T-helper 17 cell (primary cell): ENCODE results near the gene TMEM132D. TPM values are rescaled to one million over a fixed set of nuclear protein-coding genes. Genes with fewer than 3 reads are reported as not detected.

Experiments
- ATAC-seq: fragments of 150-1000 bp; cut with Tn5 transposase; 2 replicates; pipeline ENCODE4 v1.10.0; 2021; ENCODE audit warnings: mild to moderate bottlenecking, moderate library complexity
- DNase-seq, 3 donors: peaks; one replicate each; pipeline versions ENCODE4 v3.0.0 to v3.0.0-alpha.2; 2020 to 2021
- H3K9me3 ChIP-seq: one replicate; pipeline ENCODE4 v1.7.0; 2013; ENCODE audit warnings: low read length, mild to moderate bottlenecking; ENCODE audit not compliant: control insufficient read depth, poor library complexity, severe bottlenecking
- H3K27ac Mint-ChIP-seq: one replicate; pipeline ENCODE4 v1.8.0; 2022; ENCODE audit warnings: mild to moderate bottlenecking, moderate library complexity, mixed read lengths
- H3K27me3 Mint-ChIP-seq: one replicate; pipeline ENCODE4 v1.8.0; 2022; ENCODE audit warnings: mixed read lengths
- H3K36me3 Mint-ChIP-seq: one replicate; pipeline ENCODE4 v1.8.0; 2022; ENCODE audit warnings: low read depth, mixed read lengths
- H3K4me1 Mint-ChIP-seq: one replicate; pipeline ENCODE4 v1.8.0; 2022; ENCODE audit warnings: mild to moderate bottlenecking, mixed read lengths
- H3K4me3 Mint-ChIP-seq: one replicate; pipeline ENCODE4 v1.8.0; 2022; ENCODE audit warnings: mild to moderate bottlenecking, moderate library complexity, mixed read lengths
- total RNA-seq, 4 donors: library from RNA in 2 of 4; stranded (reverse) in 2 of 4; gene quantifications; one replicate each; pipeline ENCODE4 v1.2.3 and lab custom pipeline; 2022 to 2026

TMEM132D gene
- total RNA-seq, 2 donors from 2014 or later: not detected

- ATAC-seq: no peak
- no peaks in the 10 kb centered on the region for H3K9me3 ChIP-seq
- Mint-ChIP-seq H3K4me3 (no peak overlapping the region), H3K27me3 (no peaks in the 10 kb centered on the region), H3K4me1 (no peaks in the 10 kb centered on the region), H3K36me3 (no peaks in the 10 kb centered on the region), H3K27ac (no peak overlapping the region)
- no peak for DNase-seq
Measured at GRCh38 chr12:129675947-129676346, 227.9 kb downstream of the TMEM132D start.

DNA sequence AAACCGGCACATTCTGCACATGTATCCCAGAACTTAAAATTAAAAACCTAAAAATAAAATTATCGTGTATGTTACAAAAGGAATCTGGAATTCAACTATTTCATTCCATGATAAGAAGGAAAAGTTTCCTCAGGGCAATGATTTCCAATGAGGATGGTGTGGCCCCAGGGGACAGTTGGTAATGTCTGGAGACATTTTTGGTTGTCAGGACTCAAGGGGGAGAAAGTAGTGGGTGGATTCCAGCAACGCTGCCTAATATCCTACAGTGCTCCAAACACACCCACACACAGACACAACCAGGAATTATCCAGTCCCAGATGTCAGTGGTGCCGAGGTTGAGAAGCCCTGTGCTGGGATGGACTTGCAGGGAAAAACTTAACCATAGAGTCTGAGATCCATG, 228.3 kb downstream of the TMEM132D start:
- H3K36me3 Mint-ChIP-seq: no peaks in the 10 kb centered on the region
- H3K9me3 ChIP-seq: no peaks in the 10 kb centered on the region
- no peak overlapping the region for H3K4me3 Mint-ChIP-seq
- no peaks in the 10 kb centered on the region for H3K4me1 Mint-ChIP-seq
- no peak for DNase-seq
- no peak for ATAC-seq
- no peak overlapping the region for H3K27ac Mint-ChIP-seq
- no peaks in the 10 kb centered on the region for H3K27me3 Mint-ChIP-seq

DNA sequence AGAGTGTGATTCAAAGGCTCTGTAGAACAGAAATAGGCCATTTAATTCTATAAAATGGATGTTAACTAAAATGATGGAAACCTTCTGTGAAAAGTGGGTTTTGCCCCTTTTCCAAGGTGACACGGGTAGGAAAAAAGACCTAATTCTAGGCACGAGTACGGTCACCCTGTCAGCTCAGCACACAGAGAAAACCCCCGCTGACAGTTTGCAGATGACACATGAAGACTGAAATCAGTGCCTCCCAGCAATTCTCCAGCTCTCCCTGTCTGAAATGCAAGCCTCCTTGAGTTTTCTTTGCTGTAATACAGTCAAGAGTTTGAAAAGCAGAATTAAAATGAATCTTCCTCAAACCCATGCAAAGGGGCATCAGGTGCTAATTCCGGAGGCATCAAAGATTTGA, 230.0 kb downstream of the TMEM132D start:
- no peak overlapping the region for H3K27ac Mint-ChIP-seq
- DNase-seq (no peak), ATAC-seq (no peak)
- H3K36me3 Mint-ChIP-seq: no peaks in the 10 kb centered on the region
- no peaks in the 10 kb centered on the region for H3K27me3 Mint-ChIP-seq
- no peaks in the 10 kb centered on the region for H3K9me3 ChIP-seq
- H3K4me1 Mint-ChIP-seq: no peaks in the 10 kb centered on the region
- no peak overlapping the region for H3K4me3 Mint-ChIP-seq

DNA sequence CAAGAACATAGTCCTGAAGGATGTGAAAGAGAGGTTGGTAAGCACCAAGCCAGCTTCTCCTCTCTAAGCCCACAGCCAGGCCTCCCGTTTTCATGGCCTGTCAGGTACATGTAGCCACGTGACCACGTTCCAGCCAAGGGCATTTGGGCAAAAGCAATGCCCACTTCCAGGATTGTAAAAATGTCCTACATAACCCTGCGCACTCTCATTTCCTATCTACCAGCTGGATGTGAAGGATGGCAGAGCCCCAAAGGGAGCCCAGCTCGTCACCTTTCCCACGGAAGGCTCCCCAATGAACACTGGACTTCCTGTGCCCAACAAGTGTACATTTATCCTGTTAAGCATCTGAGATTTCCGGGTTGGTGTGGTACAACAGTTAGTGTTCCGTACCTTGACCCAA, 231.7 kb downstream of the TMEM132D start:
- Mint-ChIP-seq H3K27me3 (no peaks in the 10 kb centered on the region), H3K4me3 (no peak overlapping the region), H3K4me1 (no peaks in the 10 kb centered on the region), H3K36me3 (no peaks in the 10 kb centered on the region), H3K27ac (no peak overlapping the region)
- H3K9me3 ChIP-seq: no peaks in the 10 kb centered on the region
- DNase-seq (no peak), ATAC-seq (no peak)

- Mint-ChIP-seq H3K4me1 (no peaks in the 10 kb centered on the region), H3K36me3 (no peaks in the 10 kb centered on the region)
Measured at GRCh38 chr12:129670256-129670920, 233.4 kb downstream of the TMEM132D start.

DNA sequence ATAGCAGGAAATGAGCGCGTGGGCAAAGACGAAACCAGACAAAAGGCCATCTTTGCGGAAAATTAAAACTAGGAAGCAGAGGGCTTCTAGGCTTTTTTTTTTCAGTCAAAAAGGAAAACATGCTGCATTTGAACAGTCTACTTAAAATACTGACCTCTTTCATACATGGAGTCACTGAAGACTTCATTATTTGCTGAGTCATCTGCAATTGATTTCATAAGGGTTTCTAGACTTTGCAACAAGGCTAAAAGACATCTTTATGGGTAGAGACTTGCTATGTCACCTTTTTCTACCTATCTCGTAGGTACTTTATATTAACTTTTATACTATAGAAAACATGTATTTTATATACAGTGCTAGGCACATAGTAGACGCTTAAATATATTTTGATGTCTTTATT, 238.4 kb downstream of the TMEM132D start:
- H3K27ac Mint-ChIP-seq: no peak overlapping the region

More at GRCh38 chr12:129670256-129670920, 233.4 kb downstream of the TMEM132D start:
- H3K27ac Mint-ChIP-seq: no peak overlapping the region
- no peak for ATAC-seq
- DNase-seq: no peak
- no peak overlapping the region for H3K4me3 Mint-ChIP-seq
- no peaks in the 10 kb centered on the region for H3K27me3 Mint-ChIP-seq
- no peaks in the 10 kb centered on the region for H3K9me3 ChIP-seq

GRCh38 chr12:129662234-129662633, 241.6 kb downstream of the TMEM132D start:
- Mint-ChIP-seq H3K4me3 (no peak overlapping the region), H3K36me3 (no peaks in the 10 kb centered on the region)
- no peak for ATAC-seq

More for the DNA sequence above, 238.4 kb downstream of the TMEM132D start:
- DNase-seq: no peak
- H3K36me3 Mint-ChIP-seq: no peaks in the 10 kb centered on the region
- no peaks in the 10 kb centered on the region for H3K4me1 Mint-ChIP-seq
- ATAC-seq: no peak
- no peak overlapping the region for H3K4me3 Mint-ChIP-seq
- no peaks in the 10 kb centered on the region for H3K27me3 Mint-ChIP-seq
- peaks cover 3% of the 10 kb centered on the region for H3K9me3 ChIP-seq

DNA sequence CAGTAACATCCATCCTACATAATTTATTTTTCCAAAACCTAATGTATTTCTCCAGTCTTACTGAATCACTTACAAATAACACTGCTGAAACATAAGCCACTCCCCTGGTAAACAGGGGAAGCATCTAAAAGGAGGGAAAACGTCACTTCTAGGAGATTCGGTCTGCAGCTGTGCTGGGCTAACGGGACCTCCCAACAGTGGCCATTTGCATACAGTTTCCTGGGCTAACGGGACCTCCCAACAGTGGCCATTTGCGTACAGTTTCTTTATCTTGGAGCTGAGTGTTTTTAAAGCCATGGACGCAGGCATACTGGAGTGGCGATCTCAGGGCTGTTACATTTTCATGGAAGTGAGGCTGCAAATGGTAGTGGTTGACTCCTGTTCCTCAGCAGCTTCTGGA, 242.9 kb downstream of the TMEM132D start:
- H3K27ac Mint-ChIP-seq: no peak overlapping the region
- peaks cover 3% of the 10 kb centered on the region for H3K9me3 ChIP-seq
- no peak for DNase-seq
- H3K36me3 Mint-ChIP-seq: no peaks in the 10 kb centered on the region
- H3K4me3 Mint-ChIP-seq: no peak overlapping the region
- H3K27me3 Mint-ChIP-seq: no peaks in the 10 kb centered on the region
- H3K4me1 Mint-ChIP-seq: no peaks in the 10 kb centered on the region
- ATAC-seq: no peak

More at GRCh38 chr12:129662234-129662633, 241.6 kb downstream of the TMEM132D start:
- no peak for DNase-seq
- peaks cover 3% of the 10 kb centered on the region for H3K9me3 ChIP-seq
- Mint-ChIP-seq H3K4me1 (no peaks in the 10 kb centered on the region), H3K27ac (no peak overlapping the region), H3K27me3 (no peaks in the 10 kb centered on the region)

DNA sequence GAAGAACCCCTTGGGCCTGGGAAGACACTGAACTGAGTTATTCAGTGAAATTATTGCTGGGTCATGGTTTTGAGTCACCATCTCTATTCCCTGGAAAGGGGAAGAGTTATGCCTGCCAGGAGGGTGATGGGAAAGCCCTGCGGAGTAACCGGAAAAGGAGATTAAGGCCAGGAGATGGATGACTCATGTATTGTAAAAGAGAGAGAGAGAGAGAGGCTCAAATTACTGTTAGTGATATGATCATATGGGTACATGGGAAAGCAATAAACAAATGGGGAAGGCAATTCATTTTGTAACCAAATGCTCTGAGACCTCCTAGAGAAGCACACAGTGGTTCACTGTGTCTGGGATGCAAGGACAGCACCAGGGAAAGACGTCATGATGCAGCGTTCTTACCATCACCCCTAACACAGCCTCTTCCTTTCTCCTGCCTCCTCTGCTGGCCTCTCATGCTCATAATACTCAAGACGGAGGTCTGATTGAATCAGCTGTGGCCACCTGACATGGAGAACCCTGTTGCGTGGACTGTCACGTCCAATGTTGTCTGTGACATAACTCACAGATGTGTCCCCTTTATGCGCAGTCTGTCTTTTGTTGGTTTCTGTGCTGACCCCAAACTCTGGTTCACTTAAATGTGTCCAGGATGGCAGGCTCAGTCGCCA, 243.7 kb downstream of the TMEM132D start:
- DNase-seq: no peak
- no peak for ATAC-seq
- Mint-ChIP-seq H3K27ac (no peak overlapping the region), H3K27me3 (no peaks in the 10 kb centered on the region), H3K4me3 (no peak overlapping the region), H3K4me1 (no peaks in the 10 kb centered on the region), H3K36me3 (no peaks in the 10 kb centered on the region)
- peaks cover 3% of the 10 kb centered on the region for H3K9me3 ChIP-seq

GRCh38 chr12:129657179-129657578, 246.6 kb downstream of the TMEM132D start:
- Mint-ChIP-seq H3K27ac (no peak overlapping the region), H3K4me3 (no peak overlapping the region), H3K36me3 (no peaks in the 10 kb centered on the region), H3K27me3 (no peaks in the 10 kb centered on the region), H3K4me1 (no peaks in the 10 kb centered on the region)
- DNase-seq (no peak), ATAC-seq (no peak)
- no peaks in the 10 kb centered on the region for H3K9me3 ChIP-seq

- Mint-ChIP-seq H3K27ac (no peak overlapping the region), H3K4me3 (no peak overlapping the region), H3K27me3 (no peaks in the 10 kb centered on the region), H3K4me1 (no peaks in the 10 kb centered on the region), H3K36me3 (no peaks in the 10 kb centered on the region)
- no peaks in the 10 kb centered on the region for H3K9me3 ChIP-seq
- DNase-seq (no peak), ATAC-seq (no peak)
Measured at GRCh38 chr12:129651951-129652350, 251.9 kb downstream of the TMEM132D start.

DNA sequence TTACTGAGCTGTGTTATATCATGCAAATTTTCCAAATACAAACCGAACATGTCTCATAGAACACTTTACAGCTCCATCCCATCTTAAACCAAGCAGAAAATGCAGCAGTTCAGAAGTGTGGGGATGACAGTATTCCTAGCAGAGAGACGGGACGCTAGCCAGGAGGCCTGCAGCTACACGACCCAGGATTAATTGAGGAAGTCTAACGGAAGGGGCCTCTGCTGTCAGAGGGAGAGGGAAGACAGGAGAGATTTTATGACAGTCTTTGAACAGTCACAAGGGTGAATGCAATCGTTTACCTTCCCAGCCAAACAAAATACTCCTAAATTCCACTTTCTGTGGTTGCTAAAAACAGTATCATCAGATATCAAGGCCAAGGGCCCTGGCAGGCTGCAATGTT, 261.9 kb downstream of the TMEM132D start:
- no peak for DNase-seq
- no peak overlapping the region for H3K27ac Mint-ChIP-seq
- H3K4me1 Mint-ChIP-seq: no peaks in the 10 kb centered on the region
- no peak overlapping the region for H3K4me3 Mint-ChIP-seq
- no peaks in the 10 kb centered on the region for H3K9me3 ChIP-seq
- H3K27me3 Mint-ChIP-seq: no peaks in the 10 kb centered on the region
- ATAC-seq: no peak
- H3K36me3 Mint-ChIP-seq: no peaks in the 10 kb centered on the region

GRCh38 chr12:129635021-129635685, 268.7 kb downstream of the TMEM132D start:
- H3K9me3 ChIP-seq: no peaks in the 10 kb centered on the region
- Mint-ChIP-seq H3K4me3 (no peak overlapping the region), H3K4me1 (no peaks in the 10 kb centered on the region), H3K27me3 (no peaks in the 10 kb centered on the region), H3K36me3 (no peaks in the 10 kb centered on the region), H3K27ac (no peak overlapping the region)
- ATAC-seq (no peak), DNase-seq (no peak)
